ENCODE measurements around the gene ARL3.
"Not testable (repeated sequence)": the region's sequence is repeated elsewhere in the genome, so short reads cannot be mapped to it uniquely, and the experiment has no call there.

Gene ARL3

GRCh38 chr10:102705531-102705930, 8.7 kb downstream of the ARL3 start:
- no peak for DNase-seq (ENCODE audit: low read depth in 2 of 3, low spot score in 1 of 3)

- no peak for DNase-seq (ENCODE audit: low read depth in 2 of 3, low spot score in 1 of 3)
Observed at GRCh38 chr10:102704915-102705314, 9.3 kb downstream of the ARL3 start.

GRCh38 chr10:102702742-102703141, 11.5 kb downstream of the ARL3 start:
- no peak for DNase-seq (ENCODE audit: low read depth in 2 of 3, low spot score in 1 of 3)

- DNase-seq (ENCODE audit: low read depth in 2 of 3, low spot score in 1 of 3): no peak
Observed at GRCh38 chr10:102701796-102702195, 12.4 kb downstream of the ARL3 start.

GRCh38 chr10:102701272-102701671, 12.9 kb downstream of the ARL3 start:
- DNase-seq (ENCODE audit: low read depth in 2 of 3, low spot score in 1 of 3): no peak

- no peak for DNase-seq (ENCODE audit: low read depth in 2 of 3, low spot score in 1 of 3)
Observed at GRCh38 chr10:102698894-102699293, 15.3 kb downstream of the ARL3 start.

- DNase-seq (ENCODE audit: low read depth in 2 of 3, low spot score in 1 of 3): no peak
Observed at GRCh38 chr10:102696736-102697135, 17.5 kb downstream of the ARL3 start.

- not testable (repeated sequence) for DNase-seq (ENCODE audit: low read depth in 2 of 3, low spot score in 1 of 3)
Observed at GRCh38 chr10:102695401-102695800, 18.8 kb downstream of the ARL3 start.

- DNase-seq (ENCODE audit: low read depth in 2 of 3, low spot score in 1 of 3): no peak
Observed at GRCh38 chr10:102691285-102692066, 22.7 kb downstream of the ARL3 start.

GRCh38 chr10:102683736-102684135, 30.5 kb downstream of the ARL3 start:
- no peak for DNase-seq (ENCODE audit: low read depth in 2 of 3, low spot score in 1 of 3)

GRCh38 chr10:102682981-102683380, 31.2 kb downstream of the ARL3 start:
- DNase-seq (ENCODE audit: low read depth in 2 of 3, low spot score in 1 of 3): no peak

GRCh38 chr10:102682416-102682815, 31.8 kb downstream of the ARL3 start:
- DNase-seq (ENCODE audit: low read depth in 2 of 3, low spot score in 1 of 3): no peak

GRCh38 chr10:102681696-102682095, 32.5 kb downstream of the ARL3 start:
- no peak for DNase-seq (ENCODE audit: low read depth in 2 of 3, low spot score in 1 of 3)

- DNase-seq (ENCODE audit: low read depth in 2 of 3, low spot score in 1 of 3): no peak
Observed at GRCh38 chr10:102679596-102679995, 34.6 kb downstream of the ARL3 start.

- no peak for DNase-seq (ENCODE audit: low read depth in 2 of 3, low spot score in 1 of 3)
Observed at GRCh38 chr10:102678842-102679289, 35.3 kb downstream of the ARL3 start.

- no peak for DNase-seq (ENCODE audit: low read depth in 2 of 3, low spot score in 1 of 3)
Observed at GRCh38 chr10:102678068-102678400, 36.2 kb downstream of the ARL3 start.

- DNase-seq (ENCODE audit: low read depth in 2 of 3, low spot score in 1 of 3): no peak
Observed at GRCh38 chr10:102677331-102678067, 36.7 kb downstream of the ARL3 start.

GRCh38 chr10:102676534-102677315, 37.5 kb downstream of the ARL3 start:
- no peak for DNase-seq (ENCODE audit: low read depth in 2 of 3, low spot score in 1 of 3)

GRCh38 chr10:102675666-102676533, 38.3 kb downstream of the ARL3 start:
- DNase-seq (ENCODE audit: low read depth in 2 of 3, low spot score in 1 of 3): no peak

GRCh38 chr10:102675011-102675665, 39.1 kb downstream of the ARL3 start:
- DNase-seq (ENCODE audit: low read depth in 2 of 3, low spot score in 1 of 3): no peak

Measured in stimulated activated CD4-positive, alpha-beta T cell treated with anti-CD3 and anti-CD28 coated beads, Interleukin-12 subunit alpha, Interleukin-12 subunit beta, amount 100 ng/mL, for 48 hours (primary cell).